ENCODE measurements around the gene HELT.
"Not testable (repeated sequence)": the region's sequence is repeated elsewhere in the genome, so short reads cannot be mapped to it uniquely, and the experiment has no call there.

The HELT gene, protein sequence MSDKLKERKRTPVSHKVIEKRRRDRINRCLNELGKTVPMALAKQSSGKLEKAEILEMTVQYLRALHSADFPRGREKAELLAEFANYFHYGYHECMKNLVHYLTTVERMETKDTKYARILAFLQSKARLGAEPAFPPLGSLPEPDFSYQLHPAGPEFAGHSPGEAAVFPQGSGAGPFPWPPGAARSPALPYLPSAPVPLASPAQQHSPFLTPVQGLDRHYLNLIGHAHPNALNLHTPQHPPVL

GRCh38 chr4:185017964-185018772 is at the start of gene HELT:
TSS of gene HELT (plus strand) at chr4:185018490. CDS start at chr4:185018929, 439 bp downstream.
- DNase-seq: no peak

DNA sequence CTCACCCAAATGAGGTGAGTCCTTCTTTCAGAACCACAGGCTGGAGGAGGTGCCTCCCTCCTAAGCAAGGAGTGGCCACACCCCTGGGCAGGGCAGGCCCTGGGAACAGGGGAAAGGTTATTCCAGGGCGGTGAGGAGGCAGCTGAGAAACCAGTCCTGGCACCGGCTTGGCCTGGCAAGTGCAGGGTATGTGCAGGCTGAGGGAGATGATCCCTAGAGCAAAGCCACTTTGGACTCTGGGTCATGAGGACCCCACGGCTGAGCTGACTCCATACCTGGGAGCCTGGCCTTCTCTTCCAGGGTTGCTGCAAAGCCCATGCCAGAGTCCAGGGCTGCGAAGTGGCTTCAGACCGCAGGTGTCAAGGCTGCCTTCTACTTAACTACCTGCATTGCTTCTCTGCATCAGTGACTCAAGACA is 49.5 kb upstream of the HELT start:
- no peak for DNase-seq

DNA sequence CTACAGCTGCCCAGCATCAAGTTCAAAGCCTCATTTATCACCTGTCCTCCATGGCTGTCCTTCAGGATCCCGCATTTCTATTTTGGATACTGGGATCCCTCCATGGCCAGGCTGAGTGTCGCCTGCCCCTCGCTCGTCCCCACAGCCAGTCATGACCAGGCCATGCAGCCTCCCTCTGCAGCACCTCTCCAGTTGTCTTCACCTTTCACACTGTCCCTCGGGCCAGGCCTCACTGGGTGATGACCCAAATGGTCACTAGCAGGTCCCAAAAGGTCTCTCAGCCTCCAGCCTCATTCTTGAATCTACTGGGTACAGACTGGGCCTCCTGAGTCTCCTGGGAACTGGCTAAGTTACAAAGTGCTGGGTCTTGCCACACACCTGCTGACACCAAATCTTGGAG is 48.7 kb upstream of the HELT start:
- no peak for DNase-seq

- no peak for DNase-seq
Measured at GRCh38 chr4:184972991-184973390, 45.3 kb upstream of the HELT start.

GRCh38 chr4:184976348-184976747 is 41.9 kb upstream of the HELT start:
- not testable (repeated sequence) for DNase-seq

DNA sequence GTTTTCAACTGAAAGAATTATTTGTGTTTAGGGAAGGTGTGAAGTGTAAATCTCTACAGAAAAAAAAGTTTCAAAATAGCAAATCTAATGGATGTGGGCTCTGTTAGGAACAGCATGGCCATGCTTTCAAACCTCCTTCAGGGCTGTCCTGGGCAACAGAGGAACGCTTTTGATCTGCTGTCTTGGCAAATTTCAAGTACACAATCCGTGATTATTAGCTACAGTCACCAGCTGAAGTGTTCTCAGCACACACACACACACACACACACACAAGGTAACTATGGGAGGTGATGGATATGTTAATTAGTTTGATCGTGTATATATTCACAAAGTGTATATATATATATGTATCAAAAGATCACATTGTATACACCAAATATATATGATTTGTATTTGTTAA is 40.5 kb upstream of the HELT start:
- DNase-seq: no peak

DNA sequence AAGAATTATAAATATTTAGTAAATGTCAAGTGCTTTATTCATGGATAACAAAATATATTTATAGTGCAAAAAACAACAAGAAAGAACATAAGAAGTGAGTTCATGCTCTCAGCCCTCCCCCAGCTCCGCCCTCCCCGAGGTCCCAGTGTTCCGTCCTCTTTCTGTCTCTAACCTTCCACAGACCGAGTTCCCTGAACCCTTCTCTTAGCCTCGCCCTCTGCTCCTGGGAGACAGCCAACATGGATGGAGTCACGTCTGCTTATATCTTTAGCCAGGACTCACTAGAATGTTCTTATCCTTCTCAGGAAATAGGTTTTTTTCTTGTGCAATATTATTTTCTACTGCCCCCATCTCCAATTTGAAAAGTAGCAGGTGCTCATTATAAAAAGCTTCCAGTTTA is 40.1 kb upstream of the HELT start:
- no peak for DNase-seq

DNA sequence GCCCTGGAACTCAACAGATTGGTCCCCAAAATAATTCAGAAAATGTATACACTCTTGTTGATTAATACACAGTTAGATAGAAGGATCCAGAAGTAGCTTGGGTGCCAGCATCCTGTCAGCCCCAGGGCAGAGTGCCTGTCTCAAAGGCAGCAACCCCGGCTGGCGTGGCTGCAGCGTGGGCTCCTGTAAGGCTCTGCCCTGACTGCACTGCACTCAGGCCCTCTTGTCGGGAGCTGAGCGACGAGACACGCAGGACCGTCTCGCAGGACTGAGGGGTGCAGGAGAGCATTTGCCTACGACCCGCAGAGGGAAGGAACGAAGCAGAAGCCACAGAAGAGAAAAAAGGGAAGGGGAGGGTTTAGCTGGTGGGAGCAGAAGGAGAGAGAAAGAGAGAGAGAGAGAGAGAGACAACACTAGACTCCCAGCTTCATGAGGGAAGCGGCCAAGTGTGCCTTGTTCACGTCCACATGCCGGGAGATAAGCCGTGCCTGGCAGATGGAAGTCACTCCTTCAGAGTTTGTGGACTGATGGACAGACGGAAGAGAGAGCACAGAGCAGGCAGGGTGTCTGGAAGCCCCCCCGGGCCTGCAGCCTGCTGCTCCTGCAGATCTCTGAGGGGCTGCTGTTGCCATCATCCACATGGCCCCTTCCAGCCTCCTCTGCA is 38.7 kb upstream of the HELT start:
- DNase-seq: no peak

DNA sequence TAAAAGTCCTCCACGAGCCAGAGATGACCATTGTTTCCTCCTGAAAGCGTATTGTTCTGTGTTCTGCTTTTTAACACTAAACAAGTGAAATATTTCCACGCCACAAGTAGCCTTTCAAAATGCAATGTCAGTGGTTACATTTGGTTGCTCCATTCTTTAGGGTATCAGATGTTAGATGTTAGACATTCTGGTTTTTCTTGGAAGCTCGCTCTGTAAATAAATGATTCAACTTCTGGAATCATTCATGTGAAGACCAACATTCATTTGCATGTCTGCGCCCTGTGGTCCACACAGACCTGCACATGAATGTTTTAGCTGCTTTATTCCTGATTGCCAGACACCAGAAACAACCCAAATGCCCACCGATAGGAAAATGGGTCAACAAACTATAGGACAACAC is 38.0 kb upstream of the HELT start:
- no peak for DNase-seq

DNA sequence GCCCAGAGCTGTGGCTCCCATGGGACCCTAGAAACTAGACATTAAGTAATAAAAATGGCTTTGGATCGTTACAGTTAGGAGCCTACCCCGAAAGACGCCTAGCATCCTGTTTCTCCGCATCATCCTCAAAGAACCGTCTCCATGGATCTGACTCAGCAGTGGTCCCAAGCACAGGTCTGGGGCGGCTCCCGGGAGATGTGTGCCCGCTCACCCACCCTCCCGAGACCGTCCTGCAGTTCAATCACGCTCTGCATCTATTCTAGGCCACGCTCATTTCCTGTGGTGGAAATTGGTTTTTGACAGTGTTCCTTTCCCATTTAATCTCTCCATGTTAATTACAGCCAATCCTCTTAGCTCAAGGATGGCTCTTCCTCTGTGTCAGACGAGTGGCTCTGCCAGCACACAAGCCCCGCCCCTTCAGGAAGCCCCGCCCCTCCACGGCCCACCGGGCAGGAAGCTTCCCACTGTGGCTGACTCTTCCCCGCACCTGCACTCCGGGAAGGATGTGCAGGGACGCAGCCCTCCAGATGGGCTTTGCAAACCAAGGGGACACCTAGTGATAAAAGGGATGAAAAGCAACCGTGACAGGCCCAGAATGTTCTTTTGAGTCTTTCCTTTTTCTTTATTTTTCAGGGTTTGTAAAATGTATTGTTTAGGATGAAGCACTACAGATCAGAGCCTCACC is 34.5 kb upstream of the HELT start:
- DNase-seq: no peak

GRCh38 chr4:184987493-184988031 is 30.7 kb upstream of the HELT start:
- DNase-seq: no peak

GRCh38 chr4:184988611-184989010 is 29.7 kb upstream of the HELT start:
- DNase-seq: no peak

DNA sequence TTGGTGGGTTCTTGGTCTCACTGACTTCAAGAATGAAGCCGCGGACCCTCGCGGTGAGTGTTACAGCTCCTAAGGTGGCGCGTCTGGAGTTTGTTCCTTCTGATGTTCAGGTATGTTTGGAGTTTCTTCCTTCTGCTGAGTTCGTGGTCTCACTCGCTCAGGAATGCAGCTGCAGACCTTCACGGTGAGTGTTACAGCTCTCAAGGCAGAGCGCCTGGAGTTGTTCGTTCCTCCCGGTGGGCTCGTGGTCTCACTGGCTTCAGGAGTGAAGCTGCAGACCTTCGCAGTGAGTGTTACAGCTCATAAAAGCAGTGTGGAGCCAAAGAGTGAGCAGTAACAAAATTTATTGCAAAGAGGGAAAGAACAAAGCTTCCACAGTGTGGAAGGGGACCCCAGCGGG is 29.0 kb upstream of the HELT start:
- DNase-seq: not testable (repeated sequence)

DNA sequence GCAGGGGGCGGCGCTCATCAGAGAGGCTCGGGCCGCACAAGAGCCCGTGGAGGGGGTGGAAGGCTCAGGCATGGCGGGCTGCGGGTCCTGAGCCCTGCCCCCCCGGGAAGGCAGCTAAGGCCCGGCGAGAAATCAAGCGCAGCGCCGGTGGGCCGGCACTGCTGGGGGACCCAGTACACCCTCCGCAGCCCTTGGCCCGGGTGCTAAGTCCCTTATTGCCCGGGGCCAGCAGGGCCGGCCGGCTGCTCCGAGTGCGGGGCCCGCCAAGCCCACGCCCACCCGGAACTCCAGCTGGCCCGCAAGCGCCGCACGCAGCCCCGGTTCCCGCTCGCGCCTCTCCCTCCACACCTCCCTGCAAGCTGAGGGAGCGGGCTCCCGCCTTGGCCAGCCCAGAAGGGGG is 28.2 kb upstream of the HELT start:
- DNase-seq: not testable (repeated sequence)

GRCh38 chr4:184991860-184992259 is 26.4 kb upstream of the HELT start:
- DNase-seq: no peak

- no peak for DNase-seq
Measured at GRCh38 chr4:184992422-184992821, 25.9 kb upstream of the HELT start.

DNA sequence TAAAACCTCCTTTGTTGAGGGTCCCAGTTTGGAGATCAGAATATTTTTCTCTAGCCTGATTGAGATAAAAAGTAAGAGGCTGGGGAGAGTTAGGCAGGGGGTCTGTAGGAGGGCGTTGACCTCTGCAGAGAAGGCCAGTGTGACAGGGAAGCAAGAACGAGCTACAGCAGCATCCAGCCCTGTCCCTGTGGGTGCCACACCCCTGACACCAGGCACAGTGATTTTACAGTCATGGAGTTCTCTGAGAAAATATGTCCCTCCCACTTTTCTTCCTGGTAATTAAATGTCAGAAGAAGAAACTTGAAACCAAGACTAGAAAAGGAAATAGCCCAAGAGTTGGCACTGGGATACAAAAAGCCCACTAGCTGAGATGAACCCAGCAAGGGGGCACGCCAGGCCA is 25.0 kb upstream of the HELT start:
- DNase-seq: no peak

DNA sequence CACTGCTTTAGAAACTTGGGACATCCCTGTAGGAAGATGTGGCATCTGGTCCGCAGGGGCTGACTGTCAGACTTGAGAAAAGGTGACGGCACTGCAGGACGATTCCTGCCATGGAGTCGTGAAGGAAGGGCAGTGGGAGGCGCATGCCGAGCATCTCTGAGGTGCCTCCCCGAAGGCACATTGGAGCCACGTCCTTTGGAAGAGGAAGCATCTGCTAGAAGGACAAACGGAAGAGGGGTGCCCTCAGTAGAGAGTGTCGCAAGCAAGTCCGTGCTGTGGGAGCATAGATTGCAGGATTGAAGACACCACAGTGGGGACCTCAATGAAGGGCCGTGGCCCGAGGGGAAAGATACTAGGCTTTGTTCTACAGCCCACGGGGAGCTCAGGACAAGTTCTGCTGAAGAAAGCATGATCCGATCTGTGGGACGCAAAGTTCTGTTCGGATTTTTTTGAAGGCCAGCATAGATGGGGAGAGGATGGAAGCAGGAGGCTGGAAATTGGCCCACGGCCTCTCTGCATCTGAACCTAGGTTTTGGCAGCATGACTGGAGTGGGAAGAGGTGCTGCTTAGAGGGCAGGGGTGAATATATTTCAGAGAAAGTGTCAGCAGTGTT is 24.2 kb upstream of the HELT start:
- no peak for DNase-seq

GRCh38 chr4:184994623-184995010 is 23.7 kb upstream of the HELT start:
- no peak for DNase-seq

- DNase-seq: not testable (repeated sequence)
Measured at GRCh38 chr4:184997656-184998055, 20.6 kb upstream of the HELT start.

GRCh38 chr4:185002784-185003183 is 15.5 kb upstream of the HELT start:
- no peak for DNase-seq

DNA sequence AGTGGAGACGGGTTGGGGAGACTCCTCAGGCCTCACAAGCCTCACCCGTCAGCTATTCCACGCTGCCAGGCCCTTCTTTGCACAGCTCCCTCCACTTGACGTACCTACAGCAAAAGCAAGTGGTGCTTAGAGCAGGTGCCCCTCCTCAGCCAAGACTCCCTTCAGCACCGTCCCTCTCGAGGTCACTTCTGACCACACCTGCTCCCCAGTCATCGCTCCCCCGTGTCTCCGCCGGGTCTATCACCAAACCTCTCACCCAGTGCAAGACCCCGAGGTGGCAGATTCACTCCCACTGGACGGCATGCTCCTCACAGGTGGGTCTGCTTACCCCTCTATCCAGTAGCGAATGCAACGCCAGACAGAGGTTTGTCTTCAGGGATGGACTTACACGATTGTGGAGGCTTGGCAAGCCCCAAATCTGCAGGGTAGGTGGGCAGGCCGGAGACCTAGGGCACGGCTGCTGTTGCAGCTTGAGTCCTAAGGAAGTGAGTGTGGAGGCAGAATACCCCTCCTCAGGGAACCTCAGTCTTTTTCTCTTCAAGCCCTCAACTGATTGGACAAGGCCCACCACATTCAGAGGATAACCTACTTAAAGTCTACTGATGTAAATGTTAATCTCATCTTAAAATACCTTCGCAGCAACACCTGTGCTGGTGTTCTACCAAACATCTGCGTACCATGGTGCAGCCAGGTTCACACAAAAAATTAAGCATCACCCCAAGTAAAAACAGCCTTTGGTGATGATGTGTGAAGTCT is 14.5 kb upstream of the HELT start:
- no peak for DNase-seq

All from T1000 (cell line).